ENCODE results near the gene TMEM178A.

TMEM178A gene

DNA sequence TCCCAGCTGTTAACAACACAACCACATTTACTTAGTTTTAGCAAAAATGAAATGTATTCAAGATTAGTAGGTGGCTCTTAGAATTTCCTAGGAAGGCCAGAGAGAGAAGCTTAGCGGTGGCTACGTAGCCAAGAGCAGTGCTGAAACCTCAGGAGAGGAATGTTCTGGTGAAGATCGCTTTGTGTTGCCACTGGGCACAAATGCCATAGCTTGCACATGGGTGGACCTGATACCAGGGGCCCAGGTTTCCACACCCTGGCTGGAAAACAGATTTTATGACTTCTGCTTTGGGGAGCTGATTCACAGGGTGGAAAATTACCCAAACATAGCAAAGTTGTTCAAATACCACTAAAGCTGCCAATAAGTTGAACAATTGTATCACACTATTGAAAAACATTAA, 69.9 kb downstream of the TMEM178A start:
- TF ChIP-seq, protein P1, sequence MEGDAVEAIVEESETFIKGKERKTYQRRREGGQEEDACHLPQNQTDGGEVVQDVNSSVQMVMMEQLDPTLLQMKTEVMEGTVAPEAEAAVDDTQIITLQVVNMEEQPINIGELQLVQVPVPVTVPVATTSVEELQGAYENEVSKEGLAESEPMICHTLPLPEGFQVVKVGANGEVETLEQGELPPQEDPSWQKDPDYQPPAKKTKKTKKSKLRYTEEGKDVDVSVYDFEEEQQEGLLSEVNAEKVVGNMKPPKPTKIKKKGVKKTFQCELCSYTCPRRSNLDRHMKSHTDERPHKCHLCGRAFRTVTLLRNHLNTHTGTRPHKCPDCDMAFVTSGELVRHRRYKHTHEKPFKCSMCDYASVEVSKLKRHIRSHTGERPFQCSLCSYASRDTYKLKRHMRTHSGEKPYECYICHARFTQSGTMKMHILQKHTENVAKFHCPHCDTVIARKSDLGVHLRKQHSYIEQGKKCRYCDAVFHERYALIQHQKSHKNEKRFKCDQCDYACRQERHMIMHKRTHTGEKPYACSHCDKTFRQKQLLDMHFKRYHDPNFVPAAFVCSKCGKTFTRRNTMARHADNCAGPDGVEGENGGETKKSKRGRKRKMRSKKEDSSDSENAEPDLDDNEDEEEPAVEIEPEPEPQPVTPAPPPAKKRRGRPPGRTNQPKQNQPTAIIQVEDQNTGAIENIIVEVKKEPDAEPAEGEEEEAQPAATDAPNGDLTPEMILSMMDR (IDR thresholded peaks at IDR 0.05; ENCODE audit: control insufficient read depth, insufficient read depth, low read depth, low read length, missing control alignments) = no peak
- H3K4me3 ChIP-seq (ENCODE audit: control insufficient read depth, low read depth, low read length) = no peak overlapping the region
- DNase-seq (ENCODE audit: low read depth) = no peak

DNA sequence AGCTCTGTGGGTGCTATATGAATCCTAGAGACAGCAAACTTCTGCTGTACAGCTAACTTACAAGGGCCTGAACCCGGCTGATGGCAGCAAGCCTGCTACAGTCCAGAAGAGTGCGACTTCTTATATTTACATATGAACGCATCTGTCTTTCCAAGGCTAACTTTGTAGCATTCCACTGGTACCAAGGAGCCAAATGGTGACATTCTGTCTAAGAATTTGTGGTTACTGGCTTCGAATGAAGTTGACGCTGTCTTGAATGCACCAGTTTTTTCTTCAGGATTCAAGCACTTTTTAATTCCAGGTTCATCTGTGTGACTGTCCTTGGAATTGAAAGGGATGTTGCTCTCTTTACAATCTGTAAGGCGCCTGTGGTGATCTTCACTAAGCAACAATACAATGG, 70.9 kb downstream of the TMEM178A start:
- peak; percentile 80 for DNase-seq (ENCODE audit: low read depth)
- no peak overlapping the region; the same call in 1 of the 2 replicates for H3K4me3 ChIP-seq (ENCODE audit: control insufficient read depth, low read depth, low read length)

DNA sequence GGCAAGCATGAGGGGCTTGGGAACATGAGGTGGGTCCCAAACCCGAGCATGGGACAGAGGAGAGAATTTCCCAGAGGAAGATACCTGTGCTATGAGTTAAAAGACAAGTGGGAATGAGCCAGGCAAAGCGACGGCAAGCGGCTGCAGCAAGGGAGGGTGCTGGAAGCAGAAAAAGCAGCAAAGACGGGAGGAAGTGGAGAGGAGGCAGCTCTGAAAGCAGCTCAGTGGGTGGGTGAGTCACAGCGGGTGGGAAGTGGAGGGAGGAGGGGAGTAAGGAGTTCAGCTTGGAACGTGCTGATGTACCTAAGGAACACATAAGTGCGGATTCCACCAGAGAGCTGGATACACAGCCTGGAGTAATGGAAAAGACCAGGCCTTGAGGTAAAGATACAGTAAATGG, 71.9 kb downstream of the TMEM178A start:
- H3K4me3 ChIP-seq (ENCODE audit: control insufficient read depth, low read depth, low read length) = peak overlapping the region; percentile 31
- DNase-seq (ENCODE audit: low read depth) = peak; percentile 64
- TF ChIP-seq, protein P1 (IDR thresholded peaks at IDR 0.05; ENCODE audit: control insufficient read depth, insufficient read depth, low read depth, low read length, missing control alignments) = no peak

More for the DNA sequence above, 70.9 kb downstream of the TMEM178A start:
- TF ChIP-seq, protein P1 (IDR thresholded peaks at IDR 0.05; ENCODE audit: control insufficient read depth, insufficient read depth, low read depth, low read length, missing control alignments) = no peak

DNA sequence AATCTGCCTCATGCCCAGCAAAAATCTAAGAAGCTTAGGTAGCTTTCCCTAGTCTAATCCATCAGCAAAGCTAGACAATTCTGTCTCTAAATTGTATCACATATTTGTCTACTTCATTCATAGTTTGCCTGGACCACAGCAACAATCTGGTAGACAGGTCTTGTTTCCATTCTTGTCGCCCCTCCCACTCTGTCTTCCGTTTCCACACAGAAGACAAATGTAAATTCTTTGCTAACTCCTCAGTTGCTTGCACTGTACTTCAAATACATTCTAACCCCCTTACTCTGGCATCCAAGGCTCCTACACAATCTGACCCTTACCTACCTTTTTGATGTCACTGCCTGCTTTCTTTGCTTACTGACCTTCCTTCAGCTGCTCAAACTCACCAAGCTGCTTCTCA, 73.2 kb downstream of the TMEM178A start:
- no peak for DNase-seq (ENCODE audit: low read depth)
- no peak overlapping the region for H3K4me3 ChIP-seq (ENCODE audit: control insufficient read depth, low read depth, low read length)
- TF ChIP-seq, protein P1 (IDR thresholded peaks at IDR 0.05; ENCODE audit: control insufficient read depth, insufficient read depth, low read depth, low read length, missing control alignments) = no peak

DNA sequence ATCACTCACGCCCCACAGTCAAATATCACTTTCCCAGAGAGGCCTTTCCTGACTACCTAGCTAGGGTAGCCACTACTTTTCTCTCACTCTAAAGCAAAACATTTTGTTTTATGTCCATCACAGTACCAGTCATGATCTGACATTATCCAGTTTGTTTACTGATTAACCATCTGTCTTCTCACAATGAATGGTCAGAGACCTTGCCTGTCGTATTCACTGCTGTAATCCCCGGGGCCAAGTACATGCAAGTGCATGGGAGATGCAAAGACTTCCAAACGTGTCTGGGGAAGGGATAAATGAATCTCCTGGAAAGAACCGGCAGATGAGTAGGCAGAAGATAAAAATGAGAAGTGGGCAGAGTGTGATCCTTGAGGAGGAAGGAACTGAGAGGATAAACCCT, 73.7 kb downstream of the TMEM178A start:
- TF ChIP-seq, protein P1 (IDR thresholded peaks at IDR 0.05; ENCODE audit: control insufficient read depth, insufficient read depth, low read depth, low read length, missing control alignments) = no peak
- DNase-seq (ENCODE audit: low read depth) = no peak
- no peak overlapping the region for H3K4me3 ChIP-seq (ENCODE audit: control insufficient read depth, low read depth, low read length)

DNA sequence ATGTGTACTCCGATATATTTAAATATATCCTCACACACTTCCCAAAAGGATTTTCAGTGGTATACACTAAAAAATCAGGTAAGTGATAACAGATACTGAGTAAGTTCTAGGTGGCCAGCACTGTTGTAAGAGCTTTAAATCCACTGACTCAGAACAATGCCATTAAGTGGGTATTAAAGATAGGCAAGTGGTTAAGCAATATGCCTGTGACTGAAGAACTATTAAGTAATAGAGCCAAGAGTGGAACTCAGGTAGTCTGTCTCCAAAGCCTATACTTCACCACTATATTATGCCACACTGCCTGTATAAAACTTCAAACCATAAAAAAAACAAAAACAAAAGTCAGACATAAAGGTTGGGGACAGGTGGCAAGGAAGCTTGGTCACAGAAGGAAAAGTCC, 76.2 kb downstream of the TMEM178A start:
- no peak for DNase-seq (ENCODE audit: low read depth)
- TF ChIP-seq, protein P1 (IDR thresholded peaks at IDR 0.05; ENCODE audit: control insufficient read depth, insufficient read depth, low read depth, low read length, missing control alignments) = no peak
- H3K4me3 ChIP-seq (ENCODE audit: control insufficient read depth, low read depth, low read length) = no peak overlapping the region

DNA sequence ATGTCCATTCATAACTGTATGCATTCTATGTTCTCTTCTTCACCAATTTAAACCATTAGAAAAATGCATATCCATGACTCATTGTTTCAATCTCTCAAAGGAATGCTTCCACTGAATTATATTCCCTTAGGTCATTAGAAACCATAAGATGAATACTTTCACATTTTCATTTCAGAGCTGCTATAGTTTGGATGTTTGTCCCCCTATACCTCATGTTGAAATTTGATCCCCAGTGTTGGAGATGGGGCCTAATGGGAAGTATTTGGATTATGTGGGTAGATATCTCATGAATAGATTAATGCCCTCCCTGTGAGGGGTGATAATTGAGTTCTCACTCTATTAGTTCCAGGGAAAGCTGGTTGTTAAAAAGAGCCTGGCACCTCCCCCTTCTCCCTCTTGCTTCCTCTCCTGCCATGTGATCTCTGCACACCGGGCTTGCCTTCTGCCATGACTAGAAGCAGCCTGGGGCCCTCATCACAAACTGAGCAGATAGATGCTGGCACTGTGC, 77.6 kb downstream of the TMEM178A start:
- no peak overlapping the region for H3K4me3 ChIP-seq (ENCODE audit: control insufficient read depth, low read depth, low read length)
- TF ChIP-seq, protein P1 (IDR thresholded peaks at IDR 0.05; ENCODE audit: control insufficient read depth, insufficient read depth, low read depth, low read length, missing control alignments) = no peak
- DNase-seq (ENCODE audit: low read depth) = no peak
